ENCODE results near the gene MYDGF. TPM values are rescaled to one million over a fixed set of nuclear protein-coding genes. Genes with fewer than 3 reads are reported as not detected.
"Not testable (repeated sequence)": the region's sequence is repeated elsewhere in the genome, so short reads cannot be mapped to it uniquely, and the experiment has no call there.

The MYDGF gene
- 10 to 100 TPM; 43.2 to 53.7 TPM for total RNA-seq
- long read RNA-seq, transcript MYDGF-201 (6 exons, 1,018 nt), result major isoform, 25 of 31 reads
- long read RNA-seq, partial matches to known transcripts, result 0 of 31 reads
- long read RNA-seq, other reads (novel, unspliced or antisense), result 6 of 31 reads

DNA sequence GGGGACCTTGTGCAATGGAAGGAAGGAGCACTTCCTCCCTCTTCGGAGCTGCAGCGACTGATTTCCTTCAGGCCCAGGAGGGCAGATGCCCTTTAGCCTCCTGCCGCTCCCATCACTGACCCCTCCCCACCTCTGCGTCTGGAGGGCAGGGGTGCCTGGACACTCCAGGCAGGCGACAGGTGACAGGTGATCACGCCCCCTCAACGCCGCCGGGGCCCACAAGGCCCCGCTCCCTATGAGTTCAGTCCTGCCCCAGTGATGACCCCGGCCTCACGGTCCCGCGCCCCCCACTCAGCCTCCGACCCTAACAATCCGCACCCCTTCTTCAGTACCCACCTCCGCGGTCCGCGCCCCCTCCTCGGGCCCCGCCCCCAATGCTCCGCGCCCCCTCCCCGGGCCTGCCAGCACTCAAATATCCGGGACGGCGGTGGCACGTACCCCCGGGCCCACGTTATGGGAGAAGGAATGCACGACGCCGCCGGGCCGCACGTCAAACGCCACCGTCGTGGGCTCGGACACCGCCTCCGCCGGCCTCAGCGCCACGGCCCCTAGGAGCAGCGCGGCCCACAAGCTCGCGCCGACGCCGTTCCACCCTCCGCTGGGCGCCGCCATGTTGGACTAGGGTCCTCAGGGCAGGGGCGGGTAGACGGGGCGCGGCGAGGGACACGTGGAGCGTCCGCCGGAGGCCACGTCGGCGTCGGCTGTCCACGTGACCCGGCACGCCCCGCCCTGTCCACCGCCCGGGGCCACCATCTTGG is at the start of gene MYDGF:
MYDGF (minus strand) TSS at position 620 of the 758 bp plus-strand sequence; CDS start at position 612, 8 bp downstream.
- intact Hi-C loops (cut with DNase I), result no loop called here
- peak; percentile 99 to 100 for ATAC-seq
- peak; percentile 96 for DNase-seq

DNA sequence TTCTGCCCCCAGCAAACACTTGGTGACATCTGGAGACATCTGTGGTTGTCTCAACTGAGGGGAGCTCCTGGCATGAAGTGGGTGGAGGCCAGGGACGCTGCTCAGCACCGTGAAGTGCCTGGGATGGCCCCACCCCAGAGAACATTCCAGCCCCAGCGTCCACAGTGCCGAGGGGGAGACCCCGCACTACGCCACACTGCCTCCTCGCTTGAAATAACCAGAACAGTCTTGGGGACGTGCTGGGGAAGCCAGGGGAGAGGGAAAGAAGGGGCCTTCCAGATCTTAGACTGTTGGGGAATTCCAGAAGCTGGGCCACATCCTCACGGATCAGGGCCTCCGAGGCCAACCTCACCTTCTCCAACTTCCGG is 49.3 kb upstream of the MYDGF start:
- intact Hi-C loops (cut with DNase I), result no loop called here
- no peak for DNase-seq
- no peak for ATAC-seq

GRCh38 chr19:4717966-4718701 is 48.0 kb upstream of the MYDGF start:
- DNase-seq (no peak), ATAC-seq (no peak)
- intact Hi-C loops (cut with DNase I), result no loop called here

GRCh38 chr19:4717191-4717965 is 47.2 kb upstream of the MYDGF start:
- no peak for ATAC-seq
- DNase-seq, result no peak
- intact Hi-C loops (cut with DNase I), result no loop called here

GRCh38 chr19:4715529-4716221 is 45.5 kb upstream of the MYDGF start:
- peak; percentile 9 to 14 for ATAC-seq

GRCh38 chr19:4715178-4715528 is 45.0 kb upstream of the MYDGF start:
- ATAC-seq; intact Hi-C loops (cut with DNase I); DNase-seq: not testable (repeated sequence)

More at GRCh38 chr19:4715529-4716221, 45.5 kb upstream of the MYDGF start:
- intact Hi-C loops (cut with DNase I), result no loop called here
- peak; percentile 56 for DNase-seq

- intact Hi-C loops (cut with DNase I), result no loop called here
- no peak for DNase-seq
- ATAC-seq, result no peak
Observed at GRCh38 chr19:4714016-4714415, 43.9 kb upstream of the MYDGF start.

DNA sequence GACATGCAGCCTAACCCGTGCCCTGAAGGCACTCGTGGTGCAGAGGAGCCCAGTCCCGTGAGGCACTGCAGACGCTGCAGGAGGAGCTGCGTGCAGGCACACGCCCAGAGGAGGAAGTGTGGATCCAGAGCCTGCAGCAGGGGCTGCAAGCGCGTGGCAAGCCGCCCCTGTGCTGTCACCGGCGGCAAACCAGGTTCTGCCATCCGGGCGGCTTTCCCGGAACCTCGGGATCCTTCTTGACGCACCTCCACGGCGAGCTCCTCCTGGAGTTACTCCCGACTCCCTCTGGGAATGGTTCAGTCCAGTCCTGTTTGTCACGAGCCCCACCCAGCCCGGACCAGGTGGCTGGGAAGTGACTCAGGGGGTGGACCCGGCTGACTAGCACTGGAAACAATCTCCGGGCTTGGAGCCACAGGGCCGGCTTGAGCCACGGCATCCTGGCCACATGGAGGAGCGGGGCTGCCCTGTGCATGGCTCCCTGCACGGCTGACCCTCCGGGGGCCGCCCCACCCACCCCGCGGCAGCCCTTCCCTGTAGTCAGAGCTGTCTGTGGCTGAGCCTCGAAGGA is 43.3 kb upstream of the MYDGF start:
- intact Hi-C loops (cut with DNase I), result no loop called here
- DNase-seq (peak; percentile 83), ATAC-seq (peak; percentile 36 to 78)

GRCh38 chr19:4712771-4713170 is 42.6 kb upstream of the MYDGF start:
- DNase-seq (no peak), ATAC-seq (no peak)
- intact Hi-C loops (cut with DNase I), result no loop called here

GRCh38 chr19:4711211-4711610 is 41.1 kb upstream of the MYDGF start:
- intact Hi-C loops (cut with DNase I), result no loop called here
- no peak for ATAC-seq
- DNase-seq, result no peak

GRCh38 chr19:4710281-4710600 is 40.1 kb upstream of the MYDGF start:
- ATAC-seq (no peak), DNase-seq (no peak)
- intact Hi-C loops (cut with DNase I), result no loop called here

DNA sequence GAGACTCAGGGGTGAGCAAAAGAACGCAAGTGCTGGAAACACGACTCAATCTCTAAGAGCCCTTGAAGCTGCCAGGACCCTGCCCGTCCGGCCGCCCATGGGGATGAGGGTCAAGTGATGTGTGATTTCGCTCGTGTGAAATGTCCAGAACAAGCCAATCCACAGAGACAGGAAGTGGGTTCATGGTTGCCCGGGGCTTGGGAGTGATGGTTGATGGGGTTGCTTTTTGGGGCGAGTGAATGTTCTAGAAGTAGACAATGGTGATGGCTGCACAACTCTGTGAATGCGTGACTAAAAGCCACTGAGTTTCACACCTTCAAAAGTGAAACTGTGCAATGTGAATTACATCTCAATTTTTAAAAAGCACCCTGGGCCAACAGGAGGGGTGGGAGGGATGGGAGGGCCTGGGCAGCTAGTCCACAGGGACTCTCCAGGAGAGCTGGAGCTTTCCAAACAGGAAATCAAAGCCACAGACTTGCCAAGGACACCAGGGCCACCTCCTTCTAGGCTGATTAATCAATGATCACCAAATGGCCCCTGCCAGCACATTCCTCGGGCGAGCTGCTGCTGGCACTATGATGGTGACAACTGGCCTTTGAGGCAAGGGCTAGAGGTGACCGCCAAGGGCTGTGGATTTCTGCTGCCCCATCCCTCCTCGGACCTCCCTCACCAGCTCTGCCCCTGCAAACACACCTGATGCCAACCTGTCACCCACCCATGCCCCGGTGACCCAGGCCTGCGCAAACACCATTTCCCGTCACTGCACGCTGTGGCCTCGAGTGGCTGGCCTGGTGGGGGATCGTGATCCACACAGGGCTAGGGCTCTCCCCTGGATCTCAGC is 39.5 kb upstream of the MYDGF start:
- intact Hi-C loops (cut with DNase I), result no loop called here
- DNase-seq (no peak), ATAC-seq (peak in 1 of 2 donors; percentile 2)

- ATAC-seq (peak; percentile 39 to 55), DNase-seq (no peak)
- intact Hi-C loops (cut with DNase I), result no loop called here
Observed at GRCh38 chr19:4707956-4708650, 38.0 kb upstream of the MYDGF start.

DNA sequence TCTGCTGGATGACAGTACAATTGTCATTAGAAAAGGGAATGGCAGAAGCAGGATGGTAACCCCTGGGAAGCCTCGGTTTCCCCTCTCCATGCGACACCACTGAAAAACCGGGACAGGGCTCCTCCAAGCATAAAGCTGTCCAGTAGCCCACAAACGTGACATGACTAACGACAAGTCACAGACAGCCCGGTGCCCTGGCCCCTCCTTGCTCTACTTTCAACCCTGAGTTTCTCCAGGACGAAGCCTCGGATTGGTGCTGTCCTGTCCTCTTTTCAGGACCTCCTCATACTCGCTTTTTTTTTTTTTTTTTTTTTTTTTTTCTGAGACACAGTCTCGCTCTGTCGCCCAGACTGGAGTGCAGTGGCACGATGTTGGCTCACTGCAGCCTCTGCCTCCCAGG is 37.2 kb upstream of the MYDGF start:
- ATAC-seq (peak in 1 of 2 donors; percentile 9), DNase-seq (no peak)
- intact Hi-C loops (cut with DNase I), result no loop called here

DNA sequence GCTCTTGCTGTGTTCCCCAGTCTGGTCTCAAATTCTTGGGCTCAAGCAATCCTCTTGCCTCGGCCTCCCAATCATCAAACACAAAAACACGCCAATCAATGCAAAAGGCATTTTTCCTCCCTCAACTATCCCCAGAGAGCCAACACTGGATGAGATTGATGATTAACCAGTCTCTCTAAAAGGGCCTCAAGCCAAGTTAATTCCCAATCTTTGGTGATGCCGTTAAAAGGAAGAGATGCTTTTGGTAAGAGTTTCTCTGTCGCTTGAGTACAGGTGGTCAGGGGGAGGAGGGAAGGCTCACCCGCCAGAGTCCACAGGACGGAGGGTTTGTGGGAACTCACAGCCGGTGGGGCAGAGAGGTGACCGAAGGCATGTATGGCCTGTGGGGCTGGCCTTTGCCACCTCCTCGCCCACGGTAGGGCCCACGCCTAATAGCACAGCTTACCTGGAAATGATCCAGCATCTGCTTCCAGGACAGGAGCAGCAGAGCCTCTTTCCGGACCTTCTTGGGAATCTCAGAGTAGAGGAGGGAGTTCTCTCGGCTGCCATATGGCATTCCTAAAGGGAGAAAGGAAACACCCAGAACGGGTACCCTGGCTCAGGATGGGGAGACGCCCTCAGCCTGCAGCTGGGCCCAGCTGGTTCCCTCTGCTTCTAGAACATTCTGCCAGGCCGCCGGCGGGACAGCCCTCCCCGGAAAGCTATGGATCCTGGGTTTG is 35.4 kb upstream of the MYDGF start:
- DNase-seq, result no peak
- peak in 1 of 2 donors; percentile 44 for ATAC-seq
- intact Hi-C loops (cut with DNase I), result no loop called here

DNA sequence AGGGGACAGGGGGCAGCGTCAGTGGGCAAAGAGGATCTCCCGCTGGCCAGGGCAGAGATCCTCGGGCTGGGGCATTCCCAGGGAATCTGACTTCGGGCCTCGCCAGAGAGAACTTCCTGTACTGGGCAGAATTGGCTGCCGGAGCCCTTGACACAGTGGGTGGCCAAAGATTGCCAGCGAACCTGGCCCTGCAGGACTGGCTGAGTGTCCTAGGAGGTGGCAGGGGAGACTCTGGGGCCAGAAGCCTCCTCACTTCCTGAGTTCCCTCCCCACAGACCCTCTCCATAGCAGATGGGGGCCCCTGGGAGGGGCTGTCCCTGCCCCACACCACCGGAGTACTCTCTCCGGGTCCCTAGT is 34.2 kb upstream of the MYDGF start:
- DNase-seq (no peak), ATAC-seq (no peak)
- intact Hi-C loops (cut with DNase I), result no loop called here
